ENCODE data around the gene JAG1. TPM values are rescaled to one million over a fixed set of nuclear protein-coding genes. Genes with fewer than 3 reads are reported as not detected.

Gene JAG1
- total RNA-seq, 1 experiment from 2014 or later: 45.2 TPM

DNA sequence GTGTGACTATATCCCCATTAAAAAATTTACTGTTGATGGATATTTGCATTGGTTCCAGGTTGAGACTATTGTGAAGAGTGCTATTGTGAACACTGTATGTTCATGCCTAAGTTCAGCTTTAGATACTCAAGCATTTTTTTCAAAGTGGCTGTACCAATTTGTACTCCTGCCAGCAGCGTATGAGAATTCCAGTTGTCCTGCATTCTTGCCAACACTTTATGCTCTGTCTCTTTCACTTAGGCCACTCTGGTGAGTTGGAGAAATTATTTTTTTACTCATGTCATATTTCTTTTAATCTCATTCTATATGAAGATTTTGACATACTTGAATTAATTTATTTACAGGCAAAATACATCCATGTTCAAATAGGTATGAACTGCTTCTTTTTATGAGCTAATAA is 76.2 kb downstream of the JAG1 start (continued):
- TF ChIP-seq, protein P1, sequence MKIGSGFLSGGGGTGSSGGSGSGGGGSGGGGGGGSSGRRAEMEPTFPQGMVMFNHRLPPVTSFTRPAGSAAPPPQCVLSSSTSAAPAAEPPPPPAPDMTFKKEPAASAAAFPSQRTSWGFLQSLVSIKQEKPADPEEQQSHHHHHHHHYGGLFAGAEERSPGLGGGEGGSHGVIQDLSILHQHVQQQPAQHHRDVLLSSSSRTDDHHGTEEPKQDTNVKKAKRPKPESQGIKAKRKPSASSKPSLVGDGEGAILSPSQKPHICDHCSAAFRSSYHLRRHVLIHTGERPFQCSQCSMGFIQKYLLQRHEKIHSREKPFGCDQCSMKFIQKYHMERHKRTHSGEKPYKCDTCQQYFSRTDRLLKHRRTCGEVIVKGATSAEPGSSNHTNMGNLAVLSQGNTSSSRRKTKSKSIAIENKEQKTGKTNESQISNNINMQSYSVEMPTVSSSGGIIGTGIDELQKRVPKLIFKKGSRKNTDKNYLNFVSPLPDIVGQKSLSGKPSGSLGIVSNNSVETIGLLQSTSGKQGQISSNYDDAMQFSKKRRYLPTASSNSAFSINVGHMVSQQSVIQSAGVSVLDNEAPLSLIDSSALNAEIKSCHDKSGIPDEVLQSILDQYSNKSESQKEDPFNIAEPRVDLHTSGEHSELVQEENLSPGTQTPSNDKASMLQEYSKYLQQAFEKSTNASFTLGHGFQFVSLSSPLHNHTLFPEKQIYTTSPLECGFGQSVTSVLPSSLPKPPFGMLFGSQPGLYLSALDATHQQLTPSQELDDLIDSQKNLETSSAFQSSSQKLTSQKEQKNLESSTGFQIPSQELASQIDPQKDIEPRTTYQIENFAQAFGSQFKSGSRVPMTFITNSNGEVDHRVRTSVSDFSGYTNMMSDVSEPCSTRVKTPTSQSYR (CRISPR knock-in tag; IDR thresholded peaks at IDR 0.05): no peak

DNA sequence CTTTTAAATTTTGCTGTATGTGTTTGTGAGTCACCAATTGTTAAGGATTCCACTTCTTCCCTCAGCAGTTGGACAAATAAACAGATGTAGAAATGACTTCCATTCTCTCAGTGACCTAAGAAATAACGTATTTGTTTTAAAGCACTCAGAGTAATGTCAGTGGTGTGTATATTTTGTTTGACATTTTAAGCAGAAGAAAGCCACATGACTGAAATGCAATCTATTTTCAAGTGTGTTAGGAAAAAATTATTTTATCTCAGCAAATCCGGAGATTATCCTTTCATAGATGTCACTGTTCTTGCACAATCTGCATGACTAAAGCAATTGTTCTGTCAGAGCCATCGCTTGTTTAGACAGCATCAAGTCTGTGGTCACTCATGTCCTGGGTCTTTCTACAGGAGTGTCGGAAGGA is 77.1 kb downstream of the JAG1 start:
- H3K27me3 Mint-ChIP-seq (ENCODE audit: low read depth): no peaks in the 10 kb centered on the region
- DNase-seq (ENCODE audit: low spot score): no peak
- TF ChIP-seq MXD4 (CRISPR knock-in tag; IDR thresholded peaks at IDR 0.05; ENCODE audit: borderline replicate concordance) (no peak), TCF7 (CRISPR knock-in tag; IDR thresholded peaks at IDR 0.05; ENCODE audit: low read depth) (no peak), GRHL2 (CRISPR knock-in tag; IDR thresholded peaks at IDR 0.05; ENCODE audit: insufficient replicate concordance, severe bottlenecking) (no peak), NFYB (CRISPR knock-in tag; conservative IDR thresholded peaks at IDR 0.05; ENCODE audit: low read depth) (no peak), SOX15 (CRISPR knock-in tag; IDR thresholded peaks at IDR 0.05) (no peak), NR2C2 (CRISPR knock-in tag; IDR thresholded peaks at IDR 0.05) (no peak), RORB (CRISPR knock-in tag; IDR thresholded peaks at IDR 0.05) (no peak), TEAD1 (CRISPR knock-in tag; IDR thresholded peaks at IDR 0.05) (no peak), SP1 (CRISPR knock-in tag; conservative IDR thresholded peaks at IDR 0.05) (no peak), IRF2 (CRISPR knock-in tag; IDR thresholded peaks at IDR 0.05; ENCODE audit: borderline replicate concordance, low read depth) (no peak), NR3C1 (CRISPR knock-in tag; conservative IDR thresholded peaks at IDR 0.05; ENCODE audit: low read depth) (no peak), GABPB1 (CRISPR knock-in tag; IDR thresholded peaks at IDR 0.05) (no peak), ATF1 (CRISPR knock-in tag; IDR thresholded peaks at IDR 0.05) (no peak)
- TF ChIP-seq, protein P2, sequence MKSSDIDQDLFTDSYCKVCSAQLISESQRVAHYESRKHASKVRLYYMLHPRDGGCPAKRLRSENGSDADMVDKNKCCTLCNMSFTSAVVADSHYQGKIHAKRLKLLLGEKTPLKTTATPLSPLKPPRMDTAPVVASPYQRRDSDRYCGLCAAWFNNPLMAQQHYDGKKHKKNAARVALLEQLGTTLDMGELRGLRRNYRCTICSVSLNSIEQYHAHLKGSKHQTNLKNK (CRISPR knock-in tag; IDR thresholded peaks at IDR 0.05): no peak
- TF ChIP-seq, protein P3, sequence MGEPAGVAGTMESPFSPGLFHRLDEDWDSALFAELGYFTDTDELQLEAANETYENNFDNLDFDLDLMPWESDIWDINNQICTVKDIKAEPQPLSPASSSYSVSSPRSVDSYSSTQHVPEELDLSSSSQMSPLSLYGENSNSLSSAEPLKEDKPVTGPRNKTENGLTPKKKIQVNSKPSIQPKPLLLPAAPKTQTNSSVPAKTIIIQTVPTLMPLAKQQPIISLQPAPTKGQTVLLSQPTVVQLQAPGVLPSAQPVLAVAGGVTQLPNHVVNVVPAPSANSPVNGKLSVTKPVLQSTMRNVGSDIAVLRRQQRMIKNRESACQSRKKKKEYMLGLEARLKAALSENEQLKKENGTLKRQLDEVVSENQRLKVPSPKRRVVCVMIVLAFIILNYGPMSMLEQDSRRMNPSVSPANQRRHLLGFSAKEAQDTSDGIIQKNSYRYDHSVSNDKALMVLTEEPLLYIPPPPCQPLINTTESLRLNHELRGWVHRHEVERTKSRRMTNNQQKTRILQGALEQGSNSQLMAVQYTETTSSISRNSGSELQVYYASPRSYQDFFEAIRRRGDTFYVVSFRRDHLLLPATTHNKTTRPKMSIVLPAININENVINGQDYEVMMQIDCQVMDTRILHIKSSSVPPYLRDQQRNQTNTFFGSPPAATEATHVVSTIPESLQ (CRISPR knock-in tag; IDR thresholded peaks at IDR 0.05): no peak
- TF ChIP-seq, protein P4, sequence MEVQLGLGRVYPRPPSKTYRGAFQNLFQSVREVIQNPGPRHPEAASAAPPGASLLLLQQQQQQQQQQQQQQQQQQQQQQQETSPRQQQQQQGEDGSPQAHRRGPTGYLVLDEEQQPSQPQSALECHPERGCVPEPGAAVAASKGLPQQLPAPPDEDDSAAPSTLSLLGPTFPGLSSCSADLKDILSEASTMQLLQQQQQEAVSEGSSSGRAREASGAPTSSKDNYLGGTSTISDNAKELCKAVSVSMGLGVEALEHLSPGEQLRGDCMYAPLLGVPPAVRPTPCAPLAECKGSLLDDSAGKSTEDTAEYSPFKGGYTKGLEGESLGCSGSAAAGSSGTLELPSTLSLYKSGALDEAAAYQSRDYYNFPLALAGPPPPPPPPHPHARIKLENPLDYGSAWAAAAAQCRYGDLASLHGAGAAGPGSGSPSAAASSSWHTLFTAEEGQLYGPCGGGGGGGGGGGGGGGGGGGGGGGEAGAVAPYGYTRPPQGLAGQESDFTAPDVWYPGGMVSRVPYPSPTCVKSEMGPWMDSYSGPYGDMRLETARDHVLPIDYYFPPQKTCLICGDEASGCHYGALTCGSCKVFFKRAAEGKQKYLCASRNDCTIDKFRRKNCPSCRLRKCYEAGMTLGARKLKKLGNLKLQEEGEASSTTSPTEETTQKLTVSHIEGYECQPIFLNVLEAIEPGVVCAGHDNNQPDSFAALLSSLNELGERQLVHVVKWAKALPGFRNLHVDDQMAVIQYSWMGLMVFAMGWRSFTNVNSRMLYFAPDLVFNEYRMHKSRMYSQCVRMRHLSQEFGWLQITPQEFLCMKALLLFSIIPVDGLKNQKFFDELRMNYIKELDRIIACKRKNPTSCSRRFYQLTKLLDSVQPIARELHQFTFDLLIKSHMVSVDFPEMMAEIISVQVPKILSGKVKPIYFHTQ (CRISPR knock-in tag; IDR thresholded peaks at IDR 0.05): no peak
- TF ChIP-seq, protein P5, sequence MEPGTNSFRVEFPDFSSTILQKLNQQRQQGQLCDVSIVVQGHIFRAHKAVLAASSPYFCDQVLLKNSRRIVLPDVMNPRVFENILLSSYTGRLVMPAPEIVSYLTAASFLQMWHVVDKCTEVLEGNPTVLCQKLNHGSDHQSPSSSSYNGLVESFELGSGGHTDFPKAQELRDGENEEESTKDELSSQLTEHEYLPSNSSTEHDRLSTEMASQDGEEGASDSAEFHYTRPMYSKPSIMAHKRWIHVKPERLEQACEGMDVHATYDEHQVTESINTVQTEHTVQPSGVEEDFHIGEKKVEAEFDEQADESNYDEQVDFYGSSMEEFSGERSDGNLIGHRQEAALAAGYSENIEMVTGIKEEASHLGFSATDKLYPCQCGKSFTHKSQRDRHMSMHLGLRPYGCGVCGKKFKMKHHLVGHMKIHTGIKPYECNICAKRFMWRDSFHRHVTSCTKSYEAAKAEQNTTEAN (CRISPR knock-in tag; IDR thresholded peaks at IDR 0.05): no peak
- TF ChIP-seq, protein P6, sequence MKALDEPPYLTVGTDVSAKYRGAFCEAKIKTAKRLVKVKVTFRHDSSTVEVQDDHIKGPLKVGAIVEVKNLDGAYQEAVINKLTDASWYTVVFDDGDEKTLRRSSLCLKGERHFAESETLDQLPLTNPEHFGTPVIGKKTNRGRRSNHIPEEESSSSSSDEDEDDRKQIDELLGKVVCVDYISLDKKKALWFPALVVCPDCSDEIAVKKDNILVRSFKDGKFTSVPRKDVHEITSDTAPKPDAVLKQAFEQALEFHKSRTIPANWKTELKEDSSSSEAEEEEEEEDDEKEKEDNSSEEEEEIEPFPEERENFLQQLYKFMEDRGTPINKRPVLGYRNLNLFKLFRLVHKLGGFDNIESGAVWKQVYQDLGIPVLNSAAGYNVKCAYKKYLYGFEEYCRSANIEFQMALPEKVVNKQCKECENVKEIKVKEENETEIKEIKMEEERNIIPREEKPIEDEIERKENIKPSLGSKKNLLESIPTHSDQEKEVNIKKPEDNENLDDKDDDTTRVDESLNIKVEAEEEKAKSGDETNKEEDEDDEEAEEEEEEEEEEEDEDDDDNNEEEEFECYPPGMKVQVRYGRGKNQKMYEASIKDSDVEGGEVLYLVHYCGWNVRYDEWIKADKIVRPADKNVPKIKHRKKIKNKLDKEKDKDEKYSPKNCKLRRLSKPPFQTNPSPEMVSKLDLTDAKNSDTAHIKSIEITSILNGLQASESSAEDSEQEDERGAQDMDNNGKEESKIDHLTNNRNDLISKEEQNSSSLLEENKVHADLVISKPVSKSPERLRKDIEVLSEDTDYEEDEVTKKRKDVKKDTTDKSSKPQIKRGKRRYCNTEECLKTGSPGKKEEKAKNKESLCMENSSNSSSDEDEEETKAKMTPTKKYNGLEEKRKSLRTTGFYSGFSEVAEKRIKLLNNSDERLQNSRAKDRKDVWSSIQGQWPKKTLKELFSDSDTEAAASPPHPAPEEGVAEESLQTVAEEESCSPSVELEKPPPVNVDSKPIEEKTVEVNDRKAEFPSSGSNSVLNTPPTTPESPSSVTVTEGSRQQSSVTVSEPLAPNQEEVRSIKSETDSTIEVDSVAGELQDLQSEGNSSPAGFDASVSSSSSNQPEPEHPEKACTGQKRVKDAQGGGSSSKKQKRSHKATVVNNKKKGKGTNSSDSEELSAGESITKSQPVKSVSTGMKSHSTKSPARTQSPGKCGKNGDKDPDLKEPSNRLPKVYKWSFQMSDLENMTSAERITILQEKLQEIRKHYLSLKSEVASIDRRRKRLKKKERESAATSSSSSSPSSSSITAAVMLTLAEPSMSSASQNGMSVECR (CRISPR knock-in tag; IDR thresholded peaks at IDR 0.05; ENCODE audit: borderline replicate concordance): no peak
- peaks cover 8% of the 10 kb centered on the region for H3K4me1 Mint-ChIP-seq
- ChIA-PET POLR2A (no interaction called here), CTCF (interaction anchor here (1.2 to 1.5 kb wide), 2 partner anchors 44 to 60 kb away, joined by 3 read pairs; no protein-coding TSS in a partner anchor)
- no peak overlapping the region for H3K27ac Mint-ChIP-seq
- ATAC-seq: no peak
- H3K4me3 Mint-ChIP-seq: no peak overlapping the region
- peaks cover 3% of the 10 kb centered on the region; the same call in 1 of the 2 replicates for H3K36me3 Mint-ChIP-seq
- no peaks in the 10 kb centered on the region for H3K9me3 Mint-ChIP-seq
